Common myeloid progenitor, CD34-positive (primary cell): Measurements from ENCODE around the gene NRG3.

ENCODE experiments used
- CTCF ChIA-PET: fragments of 350-600 bp; sonication (Branson Sonifier 250); formaldehyde crosslinking; loops from one replicate; lab custom pipeline; 2021; ENCODE audit warnings: antibody characterized with exemption; lab: Charles Lee
- POLR2A ChIA-PET: fragments of 350-600 bp; sonication (Branson Sonifier 250); formaldehyde crosslinking; loops from one replicate; lab custom pipeline; 2021; ENCODE audit warnings: antibody characterized with exemption; lab: Charles Lee
- DNase-seq, 3 donors: peaks; one replicate each; pipeline versions ENCODE4 v3.0.0 to v3.0.0-alpha.2; 2013
- H3K27ac ChIP-seq, 2 experiments: 1 replicate in 1 of 2; 2 replicates in 1 of 2; pipeline ENCODE4 v1.7.0; 2013; ENCODE audit warnings: inconsistent platforms in 2 of 2, low read length in 2 of 2, mild to moderate bottlenecking in 2 of 2, low read depth in 1 of 2, moderate library complexity in 1 of 2; ENCODE audit not compliant: severe bottlenecking in 2 of 2, insufficient read depth in 1 of 2, poor library complexity in 1 of 2
- H3K27me3 ChIP-seq, 5 experiments: replicated peaks in 2 of 5; 1 replicate in 3 of 5; 2 replicates in 2 of 5; pipeline versions ENCODE4 v1.6.1 to v1.7.0; 2013; ENCODE audit warnings: low read length in 4 of 5, mild to moderate bottlenecking in 2 of 5, moderate library complexity in 2 of 5, inconsistent platforms in 1 of 5; ENCODE audit not compliant: insufficient read depth in 5 of 5, control insufficient read depth in 4 of 5
- H3K36me3 ChIP-seq, 4 experiments: 1 replicate in 2 of 4; 2 replicates in 2 of 4; pipeline versions ENCODE4 v1.6.1 to v1.7.0; 2013; ENCODE audit warnings: low read length in 3 of 4, control low read depth in 1 of 4, mild to moderate bottlenecking in 1 of 4; ENCODE audit not compliant: control insufficient read depth in 4 of 4, insufficient read depth in 4 of 4
- H3K4me1 ChIP-seq, 4 experiments: 1 replicate in 3 of 4; 2 replicates in 1 of 4; pipeline versions ENCODE4 v1.6.1 to v1.7.1; 2013; ENCODE audit warnings: low read length in 3 of 4, mild to moderate bottlenecking in 3 of 4, control low read depth in 1 of 4, inconsistent platforms in 1 of 4, moderate library complexity in 1 of 4; ENCODE audit not compliant: control insufficient read depth in 4 of 4, insufficient read depth in 4 of 4; ENCODE audit errors: control extremely low read depth in 1 of 4
- H3K4me3 ChIP-seq, 7 experiments: 1 replicate in 4 of 7; 2 replicates in 3 of 7; pipeline versions ENCODE4 v1.5.1 to v1.7.0; 2013; ENCODE audit warnings: mild to moderate bottlenecking in 7 of 7, low read length in 6 of 7, moderate library complexity in 6 of 7, inconsistent platforms in 2 of 7, low read depth in 2 of 7, control low read depth in 1 of 7; ENCODE audit not compliant: insufficient read depth in 4 of 7, control insufficient read depth in 1 of 7; ENCODE audit errors: extremely low read depth in 1 of 7
- H3K9me3 ChIP-seq, 5 experiments: 1 replicate in 4 of 5; 2 replicates in 1 of 5; pipeline versions ENCODE4 v1.6.1 to v1.7.1; 2013; ENCODE audit warnings: low read length in 4 of 5, mild to moderate bottlenecking in 2 of 5, inconsistent platforms in 1 of 5, low read depth in 1 of 5, moderate library complexity in 1 of 5; ENCODE audit not compliant: control insufficient read depth in 4 of 5, insufficient read depth in 2 of 5; ENCODE audit errors: control extremely low read depth in 1 of 5
- WGBS: methylation state at CpG from one replicate; pipeline ENCODE4 v1.1.5; 2013; ENCODE audit not compliant: insufficient coverage; 5-methylcytosine and 5-hydroxymethylcytosine counted together

The NRG3 gene

GRCh38 chr10:82506680-82507376 lies 631.8 kb downstream of the NRG3 start:
- no peaks in the 10 kb centered on the region for H3K4me1 ChIP-seq
- ChIA-PET CTCF (no interaction called here), POLR2A (no interaction called here)
- no peak for DNase-seq
- WGBS: 84% methylated on average over 3 of the region's 3 CpGs
- no peaks in the 10 kb centered on the region for H3K36me3 ChIP-seq
- no peak overlapping the region for H3K27ac ChIP-seq
- no peak overlapping the region for H3K4me3 ChIP-seq
- no peaks in the 10 kb centered on the region for H3K27me3 ChIP-seq
- H3K9me3 ChIP-seq: no peaks in the 10 kb centered on the region

- WGBS: no CpG with 5 or more reads among the region's 1 CpG
- H3K36me3 ChIP-seq: no peaks in the 10 kb centered on the region
- no peaks in the 10 kb centered on the region for H3K9me3 ChIP-seq
- DNase-seq: no peak
- no peak overlapping the region for H3K4me3 ChIP-seq
- POLR2A ChIA-PET: no interaction called here
- no peaks in the 10 kb centered on the region for H3K27me3 ChIP-seq
- H3K4me1 ChIP-seq: no peaks in the 10 kb centered on the region
- no peak overlapping the region for H3K27ac ChIP-seq
- CTCF ChIA-PET: no interaction called here
These were observed 640.3 kb downstream of the NRG3 start for GRCh38 chr10:82515256-82515655.

DNA sequence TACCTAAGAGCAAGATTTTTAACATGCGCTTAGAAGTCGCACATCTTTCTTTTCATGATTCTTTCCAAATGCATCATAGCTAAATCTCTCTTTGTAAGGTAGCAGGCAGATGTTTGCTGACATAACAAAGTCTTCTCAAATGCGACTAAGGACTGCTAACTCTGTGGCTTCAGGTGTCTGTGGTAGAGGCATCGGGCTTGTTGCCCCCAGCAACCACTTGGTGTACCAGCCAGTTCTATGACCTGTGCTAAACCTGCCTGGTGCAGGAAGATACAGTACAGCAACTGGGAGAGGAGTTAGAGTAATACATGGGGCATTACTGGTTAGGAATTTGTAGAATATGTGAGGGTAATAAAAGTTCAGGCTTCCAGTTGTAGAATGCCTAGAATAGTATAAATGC lies 654.1 kb downstream of the NRG3 start:
- no peaks in the 10 kb centered on the region for H3K27me3 ChIP-seq
- DNase-seq: no peak
- H3K9me3 ChIP-seq: no peaks in the 10 kb centered on the region
- ChIA-PET CTCF (no interaction called here), POLR2A (no interaction called here)
- no peaks in the 10 kb centered on the region for H3K36me3 ChIP-seq
- H3K4me1 ChIP-seq: no peaks in the 10 kb centered on the region
- no peak overlapping the region for H3K4me3 ChIP-seq
- WGBS: 96% methylated on average over 4 of the region's 4 CpGs
- H3K27ac ChIP-seq: no peak overlapping the region

- WGBS: 92% methylated on average over 2 of the region's 3 CpGs
- Histone ChIP-seq H3K27me3 (no peaks in the 10 kb centered on the region), H3K4me1 (no peaks in the 10 kb centered on the region), H3K4me3 (no peak overlapping the region), H3K27ac (no peak overlapping the region), H3K9me3 (no peaks in the 10 kb centered on the region), H3K36me3 (no peaks in the 10 kb centered on the region)
- no peak for DNase-seq
- ChIA-PET CTCF (no interaction called here), POLR2A (no interaction called here)
These were observed 660.5 kb downstream of the NRG3 start for GRCh38 chr10:82535457-82535856.

DNA sequence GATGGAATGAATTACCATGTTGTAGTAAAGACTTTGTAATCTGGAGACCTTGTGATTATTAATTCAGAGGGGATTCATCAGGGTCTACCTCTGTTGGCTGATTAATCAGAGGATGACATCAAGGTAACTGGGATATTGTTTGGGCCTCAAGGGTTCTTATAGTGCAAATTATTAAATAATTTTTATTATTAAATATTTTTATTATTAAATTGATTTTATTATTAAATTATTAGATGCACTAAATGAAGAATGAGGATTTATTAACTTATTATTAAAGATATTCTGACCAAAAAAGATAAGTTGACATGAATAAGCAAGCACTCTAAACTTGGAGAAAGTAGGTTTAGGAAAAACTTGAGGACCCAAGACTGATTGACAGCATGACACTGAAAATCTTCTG lies 661.7 kb downstream of the NRG3 start:
- no peak for DNase-seq
- no peak overlapping the region for H3K4me3 ChIP-seq
- H3K27me3 ChIP-seq: no peaks in the 10 kb centered on the region
- no peak overlapping the region for H3K27ac ChIP-seq
- H3K36me3 ChIP-seq: no peaks in the 10 kb centered on the region
- CTCF ChIA-PET: no interaction called here
- H3K4me1 ChIP-seq: no peaks in the 10 kb centered on the region
- POLR2A ChIA-PET: no interaction called here
- no peaks in the 10 kb centered on the region for H3K9me3 ChIP-seq

DNA sequence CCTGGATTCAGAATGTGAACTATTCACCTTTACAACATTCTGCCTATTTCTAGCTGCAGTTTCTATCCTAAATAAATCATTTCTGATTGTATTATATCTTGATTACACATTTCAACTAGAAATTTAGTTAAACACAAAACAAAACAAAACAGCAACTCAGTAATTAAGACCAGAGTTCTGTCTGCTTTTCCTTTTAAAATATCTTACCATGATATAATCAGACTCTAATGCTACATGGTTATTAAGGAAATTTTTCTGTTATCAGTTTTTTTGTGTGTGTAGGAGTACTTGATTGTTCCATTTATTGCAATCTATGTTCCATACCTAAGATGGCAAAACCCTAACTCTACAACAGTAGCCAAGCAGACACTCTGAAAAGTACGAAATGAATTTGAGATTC lies 663.3 kb downstream of the NRG3 start:
- H3K4me3 ChIP-seq: no peak overlapping the region
- ChIA-PET POLR2A (no interaction called here), CTCF (no interaction called here)
- no peak overlapping the region for H3K27ac ChIP-seq
- no peak for DNase-seq
- no CpG with 5 or more reads among the region's 1 CpG for WGBS
- no peaks in the 10 kb centered on the region for H3K36me3 ChIP-seq
- no peaks in the 10 kb centered on the region for H3K9me3 ChIP-seq
- no peaks in the 10 kb centered on the region for H3K4me1 ChIP-seq
- H3K27me3 ChIP-seq: no peaks in the 10 kb centered on the region

DNA sequence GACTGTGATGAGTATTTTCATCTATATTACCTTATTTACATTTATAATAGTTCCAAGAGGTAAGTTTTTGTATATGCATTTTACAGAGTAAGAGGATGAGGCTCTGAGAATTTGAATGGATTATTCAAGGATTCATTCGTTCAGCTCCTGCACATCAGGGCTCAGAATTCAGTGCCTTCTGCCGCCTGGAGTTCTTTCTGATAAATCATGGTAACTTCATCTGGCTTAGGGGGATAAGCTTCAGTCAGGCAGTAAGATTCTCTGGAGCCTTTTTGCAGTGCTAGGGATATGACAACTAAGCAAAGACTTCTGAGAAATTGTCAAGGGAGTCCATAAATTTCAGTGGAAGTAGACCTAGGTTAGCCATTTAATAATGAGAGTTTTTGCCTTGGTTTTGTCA lies 668.6 kb downstream of the NRG3 start:
- POLR2A ChIA-PET: no interaction called here
- WGBS: 95% methylated on average over 2 of the region's 2 CpGs
- H3K36me3 ChIP-seq: no peaks in the 10 kb centered on the region
- no peak for DNase-seq
- H3K4me3 ChIP-seq: no peak overlapping the region
- H3K4me1 ChIP-seq: no peaks in the 10 kb centered on the region
- CTCF ChIA-PET: no interaction called here
- H3K27me3 ChIP-seq: no peaks in the 10 kb centered on the region
- H3K9me3 ChIP-seq: no peaks in the 10 kb centered on the region
- no peak overlapping the region for H3K27ac ChIP-seq
